H54 (cell line): ENCODE data around the gene UBE2E1.
"Not testable (repeated sequence)": the region's sequence is repeated elsewhere in the genome, so short reads cannot be mapped to it uniquely, and the experiment has no call there.

Source experiments
- DNase-seq: peaks from one replicate; pipeline ENCODE4 v3.0.0; 2011; ENCODE audit warnings: low spot score, mixed read lengths; ENCODE audit not compliant: insufficient read length
- FAIRE-seq: peaks from 3 replicates; lab custom pipeline; 2011; peaks lifted over from hg19 to GRCh38; lab: Jason Lieb, UNC
- POLR2A ChIP-seq: IDR thresholded peaks from 2 replicates; pipeline ENCODE4 v1.6.1; 2011; ENCODE audit warnings: low read depth, mild to moderate bottlenecking, low read length

UBE2E1 gene

GRCh38 chr3:23834082-23834870, 28.5 kb downstream of the UBE2E1 start:
- FAIRE-seq (peak; percentile 70), DNase-seq (no peak)
- TF ChIP-seq POLR2A = no peak

GRCh38 chr3:23835087-23835486, 29.3 kb downstream of the UBE2E1 start:
- DNase-seq (no peak), FAIRE-seq (no peak)
- no peak for TF ChIP-seq POLR2A

- no peak for FAIRE-seq
- no peak for TF ChIP-seq POLR2A
- DNase-seq = no peak
Measured at GRCh38 chr3:23835802-23836201, 30.0 kb downstream of the UBE2E1 start.

GRCh38 chr3:23836536-23837230, 30.9 kb downstream of the UBE2E1 start:
- no peak for TF ChIP-seq POLR2A
- FAIRE-seq (no peak), DNase-seq (no peak)

- TF ChIP-seq POLR2A = no peak
- FAIRE-seq = no peak
Measured at GRCh38 chr3:23837286-23837685, 31.5 kb downstream of the UBE2E1 start.

GRCh38 chr3:23837691-23838090, 31.9 kb downstream of the UBE2E1 start:
- DNase-seq = no peak
- no peak for TF ChIP-seq POLR2A
- peak; percentile 33 for FAIRE-seq

More at GRCh38 chr3:23837286-23837685, 31.5 kb downstream of the UBE2E1 start:
- no peak for DNase-seq

- no peak for TF ChIP-seq POLR2A
- no peak for DNase-seq
- FAIRE-seq = no peak
Measured at GRCh38 chr3:23840521-23840920, 34.8 kb downstream of the UBE2E1 start.

- no peak for DNase-seq
- FAIRE-seq = peak; percentile 27
- TF ChIP-seq POLR2A = no peak
Measured at GRCh38 chr3:23843869-23844268, 38.1 kb downstream of the UBE2E1 start.

GRCh38 chr3:23845326-23846216, 39.8 kb downstream of the UBE2E1 start:
- DNase-seq (no peak), FAIRE-seq (no peak)
- no peak for TF ChIP-seq POLR2A

- DNase-seq = not testable (repeated sequence)
- FAIRE-seq = peak; percentile 27
Measured at GRCh38 chr3:23849462-23849861, 43.7 kb downstream of the UBE2E1 start.

GRCh38 chr3:23856286-23856685, 50.5 kb downstream of the UBE2E1 start:
- FAIRE-seq (no peak), DNase-seq (no peak)
- TF ChIP-seq POLR2A = no peak

GRCh38 chr3:23859012-23859743, 53.4 kb downstream of the UBE2E1 start:
- FAIRE-seq (peak; percentile 94), DNase-seq (peak; percentile 27)
- no peak for TF ChIP-seq POLR2A

GRCh38 chr3:23859839-23860382, 54.2 kb downstream of the UBE2E1 start:
- DNase-seq = no peak
- FAIRE-seq = no peak
- TF ChIP-seq POLR2A = no peak
